ENCODE data around the gene CDH13.

Gene CDH13

GRCh38 chr16:82819286-82819685, 192.5 kb downstream of the CDH13 start:
- DNase-seq (ENCODE audit: low read depth) = no peak
- no peak for TF ChIP-seq CTCF (IDR thresholded peaks at IDR 0.05; ENCODE audit: low read depth, low read length, missing control alignments)
- in situ Hi-C loops (cut with HindIII; ENCODE audit: low sequenced_read_pairs) = no loop called here
- H3K4me3 ChIP-seq (ENCODE audit: low read depth, low read length) = no peak overlapping the region

GRCh38 chr16:82820855-82821254, 194.1 kb downstream of the CDH13 start:
- DNase-seq (ENCODE audit: low read depth) = no peak
- TF ChIP-seq CTCF (IDR thresholded peaks at IDR 0.05; ENCODE audit: low read depth, low read length, missing control alignments) = no peak
- no peak overlapping the region for H3K4me3 ChIP-seq (ENCODE audit: low read depth, low read length)
- in situ Hi-C loops (cut with HindIII; ENCODE audit: low sequenced_read_pairs) = no loop called here

GRCh38 chr16:82824408-82824807, 197.6 kb downstream of the CDH13 start:
- H3K4me3 ChIP-seq (ENCODE audit: low read depth, low read length) = no peak overlapping the region
- in situ Hi-C loops (cut with HindIII; ENCODE audit: low sequenced_read_pairs) = no loop called here
- no peak for DNase-seq (ENCODE audit: low read depth)
- TF ChIP-seq CTCF (IDR thresholded peaks at IDR 0.05; ENCODE audit: low read depth, low read length, missing control alignments) = no peak

- no peak overlapping the region for H3K4me3 ChIP-seq (ENCODE audit: low read depth, low read length)
- in situ Hi-C loops (cut with HindIII; ENCODE audit: low sequenced_read_pairs) = no loop called here
- no peak for TF ChIP-seq CTCF (IDR thresholded peaks at IDR 0.05; ENCODE audit: low read depth, low read length, missing control alignments)
- DNase-seq (ENCODE audit: low read depth) = no peak
Observed at GRCh38 chr16:82829301-82829700, 202.5 kb downstream of the CDH13 start.

GRCh38 chr16:82830944-82831343, 204.2 kb downstream of the CDH13 start:
- in situ Hi-C loops (cut with HindIII; ENCODE audit: low sequenced_read_pairs) = no loop called here
- TF ChIP-seq CTCF (IDR thresholded peaks at IDR 0.05; ENCODE audit: low read depth, low read length, missing control alignments) = no peak

GRCh38 chr16:82832821-82833220, 206.1 kb downstream of the CDH13 start:
- in situ Hi-C loops (cut with HindIII; ENCODE audit: low sequenced_read_pairs) = no loop called here
- no peak overlapping the region for H3K4me3 ChIP-seq (ENCODE audit: low read depth, low read length)
- no peak for DNase-seq (ENCODE audit: low read depth)
- no peak for TF ChIP-seq CTCF (IDR thresholded peaks at IDR 0.05; ENCODE audit: low read depth, low read length, missing control alignments)

More at GRCh38 chr16:82830944-82831343, 204.2 kb downstream of the CDH13 start:
- DNase-seq (ENCODE audit: low read depth) = no peak
- H3K4me3 ChIP-seq (ENCODE audit: low read depth, low read length) = no peak overlapping the region
